Measurements from ENCODE around the gene RAB3IL1.

The RAB3IL1 gene

GRCh38 chr11:61923166-61924063, 6.0 kb upstream of the RAB3IL1 start:
- DNase-seq (ENCODE audit: low read depth) = peak; percentile 29
- H3K4me3 ChIP-seq (ENCODE audit: low read depth, low read length) = no peak overlapping the region

DNA sequence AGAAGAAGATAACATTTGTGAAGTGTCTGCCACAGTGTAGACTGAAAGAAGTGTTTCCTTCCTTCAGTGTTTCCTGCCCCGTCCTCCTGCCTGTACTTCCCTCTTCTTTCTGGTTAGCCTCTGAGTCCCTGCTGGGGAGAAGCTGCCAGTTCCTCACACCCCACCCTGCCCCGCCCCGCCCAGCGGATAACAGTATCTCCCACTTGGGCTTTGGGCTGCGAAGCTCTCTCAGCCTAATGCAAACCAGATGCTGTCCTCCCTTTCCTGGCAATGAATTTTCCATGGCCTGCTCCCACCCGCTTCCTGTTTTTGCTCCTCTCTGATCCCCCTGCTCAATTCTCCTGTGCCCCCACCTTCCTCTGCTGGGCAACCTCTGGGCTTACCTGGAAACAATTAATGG, 5.2 kb upstream of the RAB3IL1 start:
- DNase-seq (ENCODE audit: low read depth) = peak; percentile 60
- H3K4me3 ChIP-seq (ENCODE audit: low read depth, low read length) = no peak overlapping the region

- no peak for DNase-seq (ENCODE audit: low read depth)
- H3K4me3 ChIP-seq (ENCODE audit: low read depth, low read length) = no peak overlapping the region
Observed at GRCh38 chr11:61921446-61921845, 4.1 kb upstream of the RAB3IL1 start.

DNA sequence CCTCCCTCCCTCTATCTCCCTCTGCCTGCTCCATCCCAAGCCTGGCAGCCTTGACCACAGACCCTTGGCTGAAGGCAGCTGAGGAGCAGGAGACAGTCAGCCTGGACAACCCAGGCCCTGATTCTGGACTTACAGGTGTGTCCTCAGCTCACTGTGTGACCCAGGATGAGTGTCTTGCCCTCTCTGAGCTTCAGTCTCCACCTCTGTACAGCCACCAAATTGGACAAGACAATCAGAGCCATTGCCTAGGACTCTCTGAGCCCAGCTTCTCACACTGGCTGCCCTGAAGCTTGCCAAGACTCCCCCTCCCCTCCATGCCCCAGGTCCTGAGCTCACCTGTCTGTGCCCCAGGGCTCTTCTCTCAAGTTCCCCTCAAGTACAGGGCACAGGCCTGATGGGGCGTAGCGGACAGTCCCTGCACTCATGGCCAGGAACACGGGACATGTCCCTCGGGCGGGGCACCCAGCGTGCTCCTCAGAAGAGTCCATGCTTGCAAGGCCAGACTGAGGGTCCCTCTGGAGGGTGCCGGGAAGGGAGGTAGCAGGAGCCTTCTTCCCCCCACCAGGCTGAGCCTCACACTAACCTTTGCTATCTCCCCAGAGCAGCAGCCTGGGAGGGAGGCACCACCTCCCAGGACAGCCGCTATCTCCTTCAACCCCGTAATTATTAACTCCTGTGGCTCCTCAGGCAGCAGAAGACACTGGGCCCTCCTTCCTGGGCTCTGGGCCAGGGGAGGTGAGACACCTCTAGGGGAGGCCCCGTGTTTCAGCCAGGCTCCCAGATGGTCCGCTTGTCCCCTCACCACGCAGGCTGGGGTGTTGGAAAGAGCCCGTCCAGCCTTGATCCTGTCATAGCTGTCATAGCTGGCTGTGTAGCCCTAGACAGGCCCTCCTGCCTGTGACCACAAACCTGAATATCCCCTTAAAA, 2.6 kb upstream of the RAB3IL1 start:
- no peak for DNase-seq (ENCODE audit: low read depth)
- no peak overlapping the region for H3K4me3 ChIP-seq (ENCODE audit: low read depth, low read length)

- no peak overlapping the region for H3K4me3 ChIP-seq (ENCODE audit: low read depth, low read length)
Observed at GRCh38 chr11:61918938-61919704, 1.8 kb upstream of the RAB3IL1 start.

DNA sequence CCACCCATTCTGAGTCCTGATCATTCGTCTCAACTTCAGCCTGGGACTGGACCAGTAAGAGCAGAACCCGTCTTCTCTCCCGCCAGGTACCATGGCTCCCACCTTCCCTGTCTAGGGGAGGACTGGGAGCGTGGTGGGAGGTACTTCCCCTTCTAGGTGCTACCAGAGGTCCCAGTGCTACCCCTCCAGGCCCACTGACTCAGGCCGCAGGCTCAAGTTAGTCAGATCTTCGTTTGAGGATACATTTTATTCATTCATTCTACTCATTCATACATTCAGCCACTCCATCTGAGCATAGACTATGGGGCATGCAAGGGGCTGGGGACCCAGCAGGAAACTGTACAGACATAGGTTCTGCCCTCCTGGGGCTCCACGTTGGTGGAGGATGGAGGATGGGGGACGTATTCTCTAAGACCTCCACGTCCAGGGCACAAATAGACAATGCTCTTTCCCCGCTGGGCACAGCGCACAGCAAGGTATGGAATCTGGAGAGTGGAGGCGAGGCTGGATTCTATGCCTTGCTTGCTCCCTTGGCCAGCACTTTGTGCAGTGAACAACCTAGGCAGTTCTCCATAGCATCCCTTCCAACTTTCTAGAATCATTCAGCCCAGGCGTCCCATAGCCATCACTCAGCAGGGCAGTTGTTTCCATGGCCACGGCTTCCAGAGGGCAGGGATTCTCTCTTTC, 1.0 kb upstream of the RAB3IL1 start:
- no peak for DNase-seq (ENCODE audit: low read depth)

More at GRCh38 chr11:61918938-61919704, 1.8 kb upstream of the RAB3IL1 start:
- DNase-seq (ENCODE audit: low read depth) = no peak

DNA sequence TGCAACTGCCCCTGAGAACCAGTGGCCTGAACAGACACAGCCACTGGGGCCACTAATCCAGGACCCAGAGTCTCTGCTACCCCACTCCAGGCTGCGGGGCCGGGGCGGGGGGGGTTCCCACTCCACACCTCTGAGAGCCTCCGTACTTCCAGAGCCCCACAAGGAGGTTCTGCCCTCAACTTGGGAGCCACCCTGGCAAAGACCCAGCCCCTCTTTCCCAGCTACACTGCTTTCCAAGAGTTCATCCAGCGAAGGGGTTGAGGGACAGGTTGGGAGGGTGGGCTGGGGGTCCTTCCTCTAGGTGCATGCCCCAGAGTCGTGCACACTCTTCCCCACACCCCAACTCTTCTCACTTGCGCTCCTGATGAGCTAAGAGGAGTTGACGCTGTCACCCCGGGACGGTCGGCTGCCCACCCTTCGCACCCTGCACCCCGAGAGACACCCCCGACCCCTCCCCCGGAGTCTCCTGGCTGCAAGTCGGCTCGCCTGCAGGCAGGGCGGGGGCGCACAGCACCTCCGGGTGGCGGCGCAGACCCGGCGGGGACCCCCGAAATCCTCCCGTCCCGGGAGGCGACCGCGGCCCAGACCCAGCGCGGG, 531 bp downstream of the RAB3IL1 start:
- peak overlapping the region; percentile 57 for H3K4me3 ChIP-seq (ENCODE audit: low read depth, low read length)
- DNase-seq (ENCODE audit: low read depth) = no peak

More for the DNA sequence above, 1.0 kb upstream of the RAB3IL1 start:
- H3K4me3 ChIP-seq (ENCODE audit: low read depth, low read length) = no peak overlapping the region

- no peak overlapping the region for H3K4me3 ChIP-seq (ENCODE audit: low read depth, low read length)
- DNase-seq (ENCODE audit: low read depth) = no peak
Observed at GRCh38 chr11:61914471-61915171, 2.7 kb downstream of the RAB3IL1 start.

GRCh38 chr11:61913699-61914395, 3.5 kb downstream of the RAB3IL1 start:
- no peak overlapping the region for H3K4me3 ChIP-seq (ENCODE audit: low read depth, low read length)
- no peak for DNase-seq (ENCODE audit: low read depth)

DNA sequence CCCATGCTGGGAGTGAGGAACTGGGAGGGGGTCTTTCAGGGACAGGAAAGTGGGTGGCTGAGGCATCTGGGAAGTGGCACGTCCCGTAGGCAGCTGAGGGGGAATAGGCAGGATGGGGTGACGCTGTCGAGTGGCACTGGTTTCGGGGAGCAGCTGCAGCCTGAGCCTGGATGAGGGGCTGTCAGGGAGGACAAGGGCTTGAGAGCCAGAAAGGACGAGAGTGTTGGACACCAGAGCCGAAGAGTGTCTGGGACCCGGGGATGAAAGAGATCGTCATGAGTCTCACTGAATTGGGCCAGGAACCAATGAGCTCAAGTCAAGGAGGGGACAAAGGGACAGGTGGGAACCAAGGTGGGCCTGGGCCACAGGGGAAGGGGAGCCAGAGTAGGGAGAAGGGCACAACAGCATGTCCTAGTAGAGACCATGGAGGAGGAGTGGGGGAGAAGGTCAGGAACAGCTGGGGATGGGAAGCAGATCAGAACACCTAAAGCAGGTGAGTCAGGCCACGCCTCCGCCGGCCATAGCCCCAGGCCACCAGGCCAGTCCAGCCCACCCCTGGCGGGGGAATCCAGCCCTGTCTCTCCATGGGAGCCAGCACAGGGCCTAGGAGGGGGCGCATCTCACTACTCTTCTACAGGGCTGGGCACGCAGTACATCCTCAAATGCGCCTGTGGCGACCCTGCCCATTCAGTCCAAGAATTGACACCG, 4.2 kb downstream of the RAB3IL1 start:
- H3K4me3 ChIP-seq (ENCODE audit: low read depth, low read length) = no peak overlapping the region
- no peak for DNase-seq (ENCODE audit: low read depth)

DNA sequence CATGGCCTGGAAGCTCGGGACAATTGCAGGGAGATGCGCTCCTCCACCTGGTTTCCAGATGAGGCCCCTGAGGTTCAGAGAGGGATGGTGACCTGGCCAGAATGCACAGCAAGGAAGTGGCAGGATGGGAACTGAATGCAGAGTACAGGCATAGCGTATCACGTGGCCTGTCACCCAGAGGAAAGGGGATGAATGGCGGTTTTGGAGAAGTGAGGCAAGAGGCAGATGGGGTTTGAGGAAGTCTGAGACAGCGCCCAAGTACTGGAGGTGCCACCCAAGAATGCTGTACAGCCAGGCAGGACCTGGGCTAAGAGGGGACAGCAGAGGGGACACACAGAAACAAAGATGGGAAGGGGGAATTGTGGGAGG, 4.9 kb downstream of the RAB3IL1 start:
- no peak overlapping the region for H3K4me3 ChIP-seq (ENCODE audit: low read depth, low read length)
- DNase-seq (ENCODE audit: low read depth) = no peak

GRCh38 chr11:61911701-61912529, 5.5 kb downstream of the RAB3IL1 start:
- no peak for DNase-seq (ENCODE audit: low read depth)
- no peak overlapping the region for H3K4me3 ChIP-seq (ENCODE audit: low read depth, low read length)

- no peak for DNase-seq (ENCODE audit: low read depth)
- H3K4me3 ChIP-seq (ENCODE audit: low read depth, low read length) = no peak overlapping the region
Observed at GRCh38 chr11:61911128-61911700, 6.2 kb downstream of the RAB3IL1 start.

- no peak overlapping the region for H3K4me3 ChIP-seq (ENCODE audit: low read depth, low read length)
Observed at GRCh38 chr11:61910187-61911127, 6.9 kb downstream of the RAB3IL1 start.

More at GRCh38 chr11:61910187-61911127, 6.9 kb downstream of the RAB3IL1 start:
- no peak for DNase-seq (ENCODE audit: low read depth)
